K562 (cell line): ENCODE results near the gene ZFYVE19. TPM values are rescaled to one million over a fixed set of nuclear protein-coding genes. Genes with fewer than 3 reads are reported as not detected.

ENCODE experiments used
- ATAC-seq: fragments of 200-7000 bp; cut with Tn5 transposase; 3 replicates; pipeline ENCODE4 v1.9.1; 2020; ENCODE audit warnings: moderate library complexity
- BruUV-seq: library from RNA; stranded (reverse); fragments of 400-500 nt; replicated peaks from 2 replicates; lab custom pipeline; 2021; lab: Mats Ljungman, UMichigan
- CTCF ChIA-PET: fragments of 300-600 bp; formaldehyde crosslinking; extraction: SDS; loops from one replicate; lab custom pipeline; 2021; ENCODE audit warnings: low intra/inter-chr PET ratio; lab: Yijun Ruan, JAX
- POLR2A ChIA-PET: fragments of 300-600, 350-650 bp; sonication (Branson Sonifier 250); formaldehyde crosslinking; extraction: SDS; loops from one replicate; lab custom pipeline; 2021; ENCODE audit warnings: antibody characterized with exemption, inconsistent platforms; lab: Yijun Ruan, JAX
- DNase-seq, 4 experiments: peaks; one replicate each; pipeline versions ENCODE4 v3.0.0 to v3.0.0-alpha.2; 2011 to 2018; ENCODE audit warnings: low spot score in 3 of 4, mixed read lengths in 3 of 4; ENCODE audit errors: extremely low read depth in 1 of 4
- FAIRE-seq: peaks from 2 replicates; lab custom pipeline; 2011; peaks lifted over from hg19 to GRCh38; lab: Jason Lieb, UNC
- H2AFZ ChIP-seq: 2 replicates; pipeline ENCODE4 v1.6.0; 2011; ENCODE audit warnings: low read depth, low read length, control low read depth, inconsistent platforms
- H3K27ac ChIP-seq: fragments of 200-600 bp; 3 replicates; pipeline ENCODE4 v1.8.0; 2011; ENCODE audit warnings: low read depth, mild to moderate bottlenecking, control low read depth, inconsistent platforms, low read length, moderate library complexity, mixed read lengths; ENCODE audit errors: extremely low read depth
- H3K27me3 ChIP-seq, 2 experiments: fragments of 300-600 bp in 1 of 2; 2 replicates in 1 of 2; 3 replicates in 1 of 2; pipeline versions ENCODE4 v1.6.0 to v1.8.0; 2011; ENCODE audit warnings: inconsistent platforms in 2 of 2, low read length in 2 of 2, mild to moderate bottlenecking in 1 of 2, mixed read lengths in 1 of 2, moderate library complexity in 1 of 2; ENCODE audit not compliant: control insufficient read depth in 2 of 2, insufficient read depth in 2 of 2
- H3K36me3 ChIP-seq: fragments of 300-600 bp; 3 replicates; pipeline ENCODE4 v1.8.0; 2011; ENCODE audit warnings: mild to moderate bottlenecking, low read length, inconsistent platforms; ENCODE audit not compliant: control insufficient read depth, insufficient read depth
- H3K4me1 ChIP-seq, 2 experiments: fragments of 200-600 bp in 1 of 2; replicated peaks in 1 of 2; 2 replicates in 1 of 2; 3 replicates in 1 of 2; pipeline versions ENCODE4 v1.5.1 to v1.8.0; 2011; ENCODE audit warnings: inconsistent platforms in 2 of 2, low read length in 2 of 2, mild to moderate bottlenecking in 1 of 2, mixed read lengths in 1 of 2, moderate library complexity in 1 of 2; ENCODE audit not compliant: control insufficient read depth in 2 of 2, insufficient read depth in 2 of 2
- H3K4me2 ChIP-seq: 2 replicates; pipeline ENCODE4 v1.6.1; 2011; ENCODE audit warnings: low read length, control low read depth, inconsistent platforms, mixed read lengths; ENCODE audit not compliant: insufficient read depth
- H3K4me3 ChIP-seq: fragments of 200-600 bp; sonication (generic), shearing (Covaris generic); 2 replicates; pipeline ENCODE4 v1.5.1; 2016; ENCODE audit warnings: control low read depth, inconsistent platforms
- H3K79me2 ChIP-seq: fragments of 200-600 bp; 3 replicates; pipeline ENCODE4 v1.8.0; 2011; ENCODE audit warnings: low read length, inconsistent platforms; ENCODE audit not compliant: control insufficient read depth, insufficient read depth
- H3K9ac ChIP-seq, 2 experiments: 2 replicates each; pipeline versions ENCODE4 v1.6.0 to v1.6.1; 2011; ENCODE audit warnings: low read depth in 2 of 2, low read length in 2 of 2, control low read depth in 1 of 2, inconsistent platforms in 1 of 2, mild to moderate bottlenecking in 1 of 2, mixed read lengths in 1 of 2; ENCODE audit not compliant: insufficient read depth in 1 of 2
- H3K9me1 ChIP-seq: one replicate; pipeline ENCODE4 v1.6.0; 2011; ENCODE audit warnings: inconsistent platforms, mild to moderate bottlenecking, low read length, moderate library complexity; ENCODE audit not compliant: control insufficient read depth, insufficient read depth
- H3K9me3 ChIP-seq: replicated peaks from 2 replicates; pipeline ENCODE4 v1.5.1; 2011; ENCODE audit warnings: low read depth, low read length, inconsistent platforms; ENCODE audit not compliant: control insufficient read depth, insufficient read depth
- H4K20me1 ChIP-seq: replicated peaks from 2 replicates; pipeline ENCODE4 v1.6.1; 2011; ENCODE audit warnings: low read length, inconsistent platforms, mixed read lengths; ENCODE audit not compliant: control insufficient read depth, insufficient read depth
- FOXK1 ChIP-seq: sonication (generic); formaldehyde crosslinking; IDR thresholded peaks from 2 replicates; pipeline ENCODE4 v1.8.0; 2022; ENCODE audit warnings: missing genetic modification reagents, mild to moderate bottlenecking, borderline replicate concordance
- MEF2D ChIP-seq: conservative IDR thresholded peaks from 2 replicates; pipeline ENCODE4 v1.6.1; 2016; ENCODE audit warnings: low read depth, missing genetic modification characterization, missing compliant biosample characterization
- RHOXF2B ChIP-seq: fragments of 250-450 bp; sonication (Bioruptor Pico); conservative IDR thresholded peaks from 2 replicates; pipeline ENCODE4 v1.5.1; 2021
- SIN3A ChIP-seq, 2 experiments: fragments of 150-350 bp in 1 of 2; IDR thresholded peaks; 2 replicates each; pipeline ENCODE4 v1.6.1; 2011 to 2016; ENCODE audit warnings: borderline replicate concordance in 2 of 2, low read depth in 2 of 2, low read length in 2 of 2, mild to moderate bottlenecking in 2 of 2, moderate library complexity in 2 of 2; ENCODE audit not compliant: control insufficient read depth in 1 of 2
- SREBF2 ChIP-seq: sonication (generic); formaldehyde crosslinking; IDR thresholded peaks from 2 replicates; pipeline ENCODE4 v1.4.0; 2020; ENCODE audit warnings: mild to moderate bottlenecking, missing genetic modification reagents
- STAG1 ChIP-seq: sonication (generic); formaldehyde crosslinking; IDR thresholded peaks from 2 replicates; pipeline ENCODE4 v1.5.0; 2020; ENCODE audit warnings: missing genetic modification reagents, borderline replicate concordance
- TFAM ChIP-seq: fragments of 250-450 bp; sonication (Bioruptor Pico); conservative IDR thresholded peaks from 2 replicates; pipeline ENCODE4 v1.5.0; 2021; ENCODE audit warnings: mild to moderate bottlenecking, moderate library complexity
- ZNF23 ChIP-seq: fragments of 250-450 bp; sonication (Bioruptor Pico); IDR thresholded peaks from 2 replicates; pipeline ENCODE4 v1.4.0; 2020; ENCODE audit warnings: mild to moderate bottlenecking
- ZNF518B ChIP-seq: fragments of 250-450 bp; sonication (Bioruptor Pico); IDR thresholded peaks from 2 replicates; pipeline ENCODE4 v1.5.0; 2021; ENCODE audit warnings: mild to moderate bottlenecking, moderate library complexity
- WGBS: fragments of 100-300 bp; shearing (Covaris generic); methylation state at CpG from one replicate; pipeline ENCODE4 v1.1.6; 2016; ENCODE audit warnings: low coverage, mixed read lengths; ENCODE audit not compliant: insufficient coverage; ENCODE audit errors: missing lambda C conversion rate; 5-methylcytosine and 5-hydroxymethylcytosine counted together
- in situ Hi-C: fragments of 300-500 bp; cut with MboI; formaldehyde crosslinking; loops from 4 replicates; pipeline ENCODE4 v1.15.0; 2018; ENCODE audit warnings: inconsistent platforms, mixed read lengths
- intact Hi-C: fragments of 100-400 bp; cut with micrococcal nuclease; formaldehyde crosslinking; loops from 2 replicates; pipeline ENCODE4 v1.14.2; 2022
- polyA plus RNA-seq, 8 experiments: library from polyadenylated mRNA; depleted of rRNA in 4 of 8; stranded (reverse) in 5 of 8; unstranded in 3 of 8; fragments of >200 nt; fragmentation: Nextera tagmentation in 2 of 8; fragmentation: Illumina TruSeq in 1 of 8; extraction: Ambion mirVana in 2 of 8; extraction: Trizol in 1 of 8; gene quantifications; 2 replicates each; pipeline versions ENCODE4 v1.2.1 to v1.2.3, GENCODE V29; 2011 to 2014; ENCODE audit warnings: inconsistent platforms in 1 of 8, missing spikeins in 1 of 8
- total RNA-seq, 7 experiments: library from RNA; depleted of rRNA in 6 of 7; stranded (reverse); fragments of >200 nt in 6 of 7; fragmentation: Illumina TruSeq in 2 of 7; extraction: Trizol in 2 of 7; gene quantifications; 2 replicates each; pipeline versions ENCODE4 v1.2.1 to v1.2.3, GENCODE V29; 2011 to 2021; ENCODE audit warnings: low replicate concordance in 1 of 7
- TF ChIP-seq, protein P1 (sequence below), 2 experiments: fragments of 450-650 bp in 1 of 2; sonication (generic) in 1 of 2; formaldehyde crosslinking in 1 of 2; IDR thresholded peaks in 1 of 2; conservative IDR thresholded peaks in 1 of 2; 2 replicates each; pipeline versions ENCODE4 v1.6.1 to v1.8.1; 2016 to 2023; ENCODE audit warnings: mild to moderate bottlenecking in 2 of 2, moderate library complexity in 2 of 2, inconsistent platforms in 1 of 2, missing genetic modification reagents in 1 of 2

The ZFYVE19 gene
- total and polyA plus RNA-seq, 9 of the 15 experiments (the other 6 are each of a cell fraction or from before 2014, with no cell fraction given), result 1.5 to 36.8 (median 19.9) TPM

DNA sequence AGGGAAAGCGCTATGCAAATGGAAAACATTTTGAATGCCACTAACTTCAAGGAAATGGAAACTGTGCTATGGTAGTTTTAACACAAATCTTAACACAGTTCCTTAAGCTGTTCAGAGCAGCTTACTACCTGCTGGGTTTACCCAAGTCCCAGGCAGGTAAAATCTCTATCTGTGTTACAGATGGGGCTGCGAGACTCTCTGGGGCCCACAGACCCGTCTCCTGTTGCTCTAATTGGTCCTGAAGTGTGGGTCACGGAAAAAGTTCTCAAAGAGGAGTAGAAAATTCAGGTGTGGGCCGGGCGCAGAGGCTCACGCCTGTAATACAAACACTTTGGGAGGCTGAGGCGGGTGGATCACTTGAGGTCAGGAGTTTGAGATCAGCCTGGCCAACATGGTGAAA is 16.9 kb upstream of the ZFYVE19 start (continued):
- no peak for TF ChIP-seq ZNF518B (CRISPR knock-in tag)
- TF ChIP-seq ZNF23 (CRISPR knock-in tag), result no peak
- no peak for TF ChIP-seq STAG1 (CRISPR knock-in tag)
- TF ChIP-seq RHOXF2B, result no peak
- no peak for TF ChIP-seq TFAM
- no peak for TF ChIP-seq MEF2D (tag)
- no peak for TF ChIP-seq FOXK1
- TF ChIP-seq SREBF2 (CRISPR knock-in tag), result no peak

DNA sequence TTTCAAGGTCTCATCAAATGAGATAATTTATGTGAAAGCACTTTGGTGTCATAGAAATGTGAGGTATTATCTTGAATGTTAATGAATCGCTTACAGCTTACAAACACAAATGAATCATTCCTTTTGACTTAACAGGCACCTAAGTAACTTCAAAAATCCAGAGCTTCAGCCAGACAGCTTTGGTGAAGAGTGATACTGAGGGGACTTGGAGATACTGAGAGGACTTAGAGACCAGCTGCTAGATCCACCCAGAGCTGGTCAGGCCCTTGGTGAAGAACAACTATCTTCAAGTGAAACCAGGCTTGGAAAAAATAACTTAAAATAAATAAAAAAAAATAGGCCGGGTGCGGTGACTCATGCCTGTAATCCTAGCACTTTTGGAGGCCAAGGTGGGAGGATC is 16.2 kb upstream of the ZFYVE19 start:
- FAIRE-seq, result no peak
- Histone ChIP-seq H3K9ac (no peak overlapping the region), H3K36me3 (peaks cover 13% of the 10 kb centered on the region; the same call in 2 of the 3 replicates), H3K9me1 (no peaks in the 10 kb centered on the region), H3K27me3 (no peaks in the 10 kb centered on the region), H4K20me1 (no peaks in the 10 kb centered on the region), H3K4me1 (peaks cover 8 to 11% of the 10 kb centered on the region in 2 experiments; a peak in 4 of 5 replicates), H3K9me3 (no peaks in the 10 kb centered on the region), H3K27ac (peak overlapping the region; percentile 38; the same call in 1 of the 3 replicates), H3K79me2 (peaks cover 11% of the 10 kb centered on the region), H3K4me2 (no peak overlapping the region), H2AFZ (no peak overlapping the region), H3K4me3 (no peak overlapping the region)
- no TSS peak for BruUV-seq
- in situ Hi-C loops, result no loop called here
- no peak for ATAC-seq
- DNase-seq, result no peak
- intact Hi-C loops, result no loop called here
- CTCF ChIA-PET, result no interaction called here
- POLR2A ChIA-PET, result no interaction called here
- TF ChIP-seq, protein P1, sequence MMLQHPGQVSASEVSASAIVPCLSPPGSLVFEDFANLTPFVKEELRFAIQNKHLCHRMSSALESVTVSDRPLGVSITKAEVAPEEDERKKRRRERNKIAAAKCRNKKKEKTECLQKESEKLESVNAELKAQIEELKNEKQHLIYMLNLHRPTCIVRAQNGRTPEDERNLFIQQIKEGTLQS (IDR thresholded peaks at IDR 0.05), result peak; percentile 46; the same call in 1 of the 2 replicates
- TF ChIP-seq, protein P1 (CRISPR knock-in tag; conservative IDR thresholded peaks at IDR 0.05), result no peak
- TF ChIP-seq SIN3A (IDR thresholded peaks at IDR 0.05; ENCODE audit: borderline replicate concordance in 2 of 2, control insufficient read depth in 1 of 2, low read depth in 2 of 2, low read length in 2 of 2), result no peak
- WGBS, result 52% methylated on average over 3 of the region's 3 CpGs
